ENCODE results near the gene ANKRD52. TPM values are rescaled to one million over a fixed set of nuclear protein-coding genes. Genes with fewer than 3 reads are reported as not detected.
A peak's percentile ranks its signal among the peaks of the same experiment; 100 is the strongest.

The ANKRD52 gene
- total and polyA plus RNA-seq, 2 of the 8 experiments (the other 6 are each of a cell fraction or from before 2014, with no cell fraction given) = 14.0 to 36.3 TPM

- Histone ChIP-seq H3K79me1 (ENCODE audit: low read depth, low read length) (peaks cover 7% of the 10 kb centered on the region), H2AFZ (ENCODE audit: low read length) (peak overlapping the region; percentile 29; the same call in 1 of the 2 replicates), H2BK5ac (ENCODE audit: low read depth, low read length) (peak overlapping the region; percentile 79), H3K4me2 (ENCODE audit: insufficient read depth in 1 of 2, low read depth in 2 of 2, low read length in 2 of 2) (peak overlapping the region; percentile 83 to 89), H3K23me2 (ENCODE audit: low read depth, low read length) (peaks cover 11% of the 10 kb centered on the region; the same call in 1 of the 2 replicates), H3K27ac (ENCODE audit: low read depth, low read length) (no peak overlapping the region), H2BK12ac (ENCODE audit: low read depth, low read length) (no peak overlapping the region), H3K9me3 (ENCODE audit: insufficient read depth in 2 of 2, low read depth in 1 of 2, low read length in 1 of 2) (no peaks in the 10 kb centered on the region), H3K56ac (replicated peaks; ENCODE audit: insufficient read length, low read depth, low read length) (peak overlapping the region; percentile 62), H3K27me3 (replicated peaks in 1 of 4; ENCODE audit: control insufficient read depth in 3 of 4, extremely low read depth in 1 of 4, insufficient read depth in 3 of 4, low read length in 3 of 4) (no peaks in the 10 kb centered on the region), H3K18ac (ENCODE audit: extremely low read depth, low read length) (peak overlapping the region; percentile 63; the same call in 1 of the 2 replicates), H3K4ac (replicated peaks; ENCODE audit: insufficient read length, low read depth, low read length) (peak overlapping the region; percentile 63), H2BK120ac (replicated peaks; ENCODE audit: low read depth, low read length) (no peak overlapping the region), H4K20me1 (replicated peaks in 1 of 2; ENCODE audit: control insufficient read depth in 1 of 2, insufficient read depth in 2 of 2, low read length in 2 of 2) (peaks cover 5 to 9% of the 10 kb centered on the region in 2 experiments), H3K79me2 (ENCODE audit: control insufficient read depth in 1 of 2, insufficient read depth in 2 of 2, low read length in 2 of 2) (peaks cover 0 to 8% of the 10 kb centered on the region in 2 experiments; a peak in 1 of 4 replicates), H2BK20ac (ENCODE audit: low read length) (no peak overlapping the region), H2AK5ac (ENCODE audit: low read depth, low read length) (no peak overlapping the region), H2BK15ac (ENCODE audit: low read length) (peak overlapping the region; percentile 46; the same call in 1 of the 2 replicates), H4K5ac (ENCODE audit: insufficient read length, low read depth, low read length) (peak overlapping the region; percentile 78), H3K9ac (replicated peaks in 1 of 4; ENCODE audit: extremely low read depth in 1 of 4, low read depth in 3 of 4, low read length in 3 of 4) (peak overlapping the region in 3 of 4 experiments; percentile 54 to 60 (median 58); a peak in 5 of 7 replicates), H3K14ac (ENCODE audit: insufficient read length) (no peak overlapping the region), H4K91ac (replicated peaks; ENCODE audit: insufficient read length, low read length) (no peak overlapping the region), H4K8ac (ENCODE audit: extremely low read depth, insufficient read depth, low read length) (no peak overlapping the region; the same call in 1 of the 2 replicates), H3K23ac (ENCODE audit: insufficient read length) (no peak overlapping the region), H3K4me1 (replicated peaks in 1 of 4; ENCODE audit: control insufficient read depth in 3 of 4, insufficient read depth in 4 of 4, low read length in 3 of 4) (peaks cover 8 to 17% (median 13%) of the 10 kb centered on the region in 4 experiments), H3K4me3 (ENCODE audit: extremely low read depth in 1 of 4, insufficient read depth in 2 of 4, low read depth in 3 of 4, low read length in 4 of 4) (peak overlapping the region; percentile 60 to 96 (median 88)), H3K36me3 (ENCODE audit: control insufficient read depth in 2 of 4, insufficient read depth in 4 of 4, low read length in 3 of 4) (peaks cover 18 to 38% (median 23%) of the 10 kb centered on the region in 4 experiments)
- ChIA-PET CTCF (ENCODE audit: partially characterized antibody) (interaction anchor here (0.8 to 6.4 kb wide), 23 partner anchors 9 to 1502 kb away, joined by 3 to 47 read pairs (median 6); partner anchors contain the start of genes COQ10A, RNF41 and SMARCC2), POLR2A (ENCODE audit: partially characterized antibody) (interaction anchor here (0.8 to 3.8 kb wide), 29 partner anchors 9 to 210 kb away, joined by 3 to 41 read pairs (median 5); partner anchors contain the start of genes CNPY2, COQ10A, CS and ERBB3)
- 2% methylated on average over 21 of the region's 27 CpGs; no CpG with 5 or more reads in 1 of the 2 experiments for WGBS, 2 experiments (ENCODE audit: extremely low coverage in 1 of 2, insufficient coverage in 1 of 2, insufficient read length in 1 of 2, insufficient replicate concordance in 2 of 2, low coverage in 1 of 2, low lambda C conversion rate in 2 of 2, missing lambda C conversion rate in 1 of 2)
- DNase-seq (ENCODE audit: low read depth in 1 of 2, low spot score in 2 of 2) (peak in 1 of 2 experiments; percentile 80), FAIRE-seq (no peak)
- TF ChIP-seq TCF12 (IDR thresholded peaks at IDR 0.05; ENCODE audit: low read depth, low read length) (no peak), SRF (IDR thresholded peaks at IDR 0.05; ENCODE audit: low read depth, low read length) (no peak), CBX8 (IDR thresholded peaks at IDR 0.05; ENCODE audit: borderline replicate concordance, low read depth, low read length) (no peak), ATF2 (IDR thresholded peaks at IDR 0.05; ENCODE audit: low read length) (no peak), CREB1 (IDR thresholded peaks at IDR 0.05) (no peak), BACH1 (IDR thresholded peaks at IDR 0.05; ENCODE audit: low read length) (no peak), PHF8 (conservative IDR thresholded peaks at IDR 0.05; ENCODE audit: low read depth, low read length) (no peak)
- TF ChIP-seq, protein P1, sequence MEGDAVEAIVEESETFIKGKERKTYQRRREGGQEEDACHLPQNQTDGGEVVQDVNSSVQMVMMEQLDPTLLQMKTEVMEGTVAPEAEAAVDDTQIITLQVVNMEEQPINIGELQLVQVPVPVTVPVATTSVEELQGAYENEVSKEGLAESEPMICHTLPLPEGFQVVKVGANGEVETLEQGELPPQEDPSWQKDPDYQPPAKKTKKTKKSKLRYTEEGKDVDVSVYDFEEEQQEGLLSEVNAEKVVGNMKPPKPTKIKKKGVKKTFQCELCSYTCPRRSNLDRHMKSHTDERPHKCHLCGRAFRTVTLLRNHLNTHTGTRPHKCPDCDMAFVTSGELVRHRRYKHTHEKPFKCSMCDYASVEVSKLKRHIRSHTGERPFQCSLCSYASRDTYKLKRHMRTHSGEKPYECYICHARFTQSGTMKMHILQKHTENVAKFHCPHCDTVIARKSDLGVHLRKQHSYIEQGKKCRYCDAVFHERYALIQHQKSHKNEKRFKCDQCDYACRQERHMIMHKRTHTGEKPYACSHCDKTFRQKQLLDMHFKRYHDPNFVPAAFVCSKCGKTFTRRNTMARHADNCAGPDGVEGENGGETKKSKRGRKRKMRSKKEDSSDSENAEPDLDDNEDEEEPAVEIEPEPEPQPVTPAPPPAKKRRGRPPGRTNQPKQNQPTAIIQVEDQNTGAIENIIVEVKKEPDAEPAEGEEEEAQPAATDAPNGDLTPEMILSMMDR (IDR thresholded peaks at IDR 0.05; ENCODE audit: control extremely low read depth in 1 of 3, insufficient read depth in 1 of 3, low read depth in 1 of 3, low read length in 3 of 3) = no peak
Measured at GRCh38 chr12:56257491-56258067, 605 bp downstream of the ANKRD52 start.

Measured in H1 (cell line).